GM12872 (cell line): ENCODE data around the gene RAD51B.

Source experiments
- TF ChIP-seq, protein P1 (sequence below): IDR thresholded peaks from 3 replicates; pipeline ENCODE4 v1.5.1; 2011; ENCODE audit warnings: low read depth, mild to moderate bottlenecking, low read length, moderate library complexity; ENCODE audit not compliant: insufficient read depth

RAD51B gene

DNA sequence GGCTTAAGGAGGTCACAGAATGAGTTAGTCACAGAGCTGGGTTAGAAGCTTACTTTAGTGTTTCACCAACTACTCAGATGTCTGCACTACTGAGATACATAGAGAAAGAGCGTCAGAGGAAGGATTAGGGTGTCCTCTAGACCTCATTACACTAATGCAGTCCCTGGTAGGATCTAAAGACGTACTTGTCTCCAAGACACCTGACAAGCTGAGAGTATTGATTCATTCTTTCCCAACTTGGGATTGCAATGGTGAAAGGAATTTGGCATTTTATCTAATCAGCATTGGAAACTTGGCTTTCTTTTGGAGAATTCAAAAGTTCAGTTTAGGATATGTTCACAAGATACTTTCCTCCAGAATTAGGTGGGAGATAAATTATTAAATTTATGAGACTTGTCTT is 571.2 kb downstream of the RAD51B start:
- TF ChIP-seq, protein P1, sequence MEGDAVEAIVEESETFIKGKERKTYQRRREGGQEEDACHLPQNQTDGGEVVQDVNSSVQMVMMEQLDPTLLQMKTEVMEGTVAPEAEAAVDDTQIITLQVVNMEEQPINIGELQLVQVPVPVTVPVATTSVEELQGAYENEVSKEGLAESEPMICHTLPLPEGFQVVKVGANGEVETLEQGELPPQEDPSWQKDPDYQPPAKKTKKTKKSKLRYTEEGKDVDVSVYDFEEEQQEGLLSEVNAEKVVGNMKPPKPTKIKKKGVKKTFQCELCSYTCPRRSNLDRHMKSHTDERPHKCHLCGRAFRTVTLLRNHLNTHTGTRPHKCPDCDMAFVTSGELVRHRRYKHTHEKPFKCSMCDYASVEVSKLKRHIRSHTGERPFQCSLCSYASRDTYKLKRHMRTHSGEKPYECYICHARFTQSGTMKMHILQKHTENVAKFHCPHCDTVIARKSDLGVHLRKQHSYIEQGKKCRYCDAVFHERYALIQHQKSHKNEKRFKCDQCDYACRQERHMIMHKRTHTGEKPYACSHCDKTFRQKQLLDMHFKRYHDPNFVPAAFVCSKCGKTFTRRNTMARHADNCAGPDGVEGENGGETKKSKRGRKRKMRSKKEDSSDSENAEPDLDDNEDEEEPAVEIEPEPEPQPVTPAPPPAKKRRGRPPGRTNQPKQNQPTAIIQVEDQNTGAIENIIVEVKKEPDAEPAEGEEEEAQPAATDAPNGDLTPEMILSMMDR = no peak

DNA sequence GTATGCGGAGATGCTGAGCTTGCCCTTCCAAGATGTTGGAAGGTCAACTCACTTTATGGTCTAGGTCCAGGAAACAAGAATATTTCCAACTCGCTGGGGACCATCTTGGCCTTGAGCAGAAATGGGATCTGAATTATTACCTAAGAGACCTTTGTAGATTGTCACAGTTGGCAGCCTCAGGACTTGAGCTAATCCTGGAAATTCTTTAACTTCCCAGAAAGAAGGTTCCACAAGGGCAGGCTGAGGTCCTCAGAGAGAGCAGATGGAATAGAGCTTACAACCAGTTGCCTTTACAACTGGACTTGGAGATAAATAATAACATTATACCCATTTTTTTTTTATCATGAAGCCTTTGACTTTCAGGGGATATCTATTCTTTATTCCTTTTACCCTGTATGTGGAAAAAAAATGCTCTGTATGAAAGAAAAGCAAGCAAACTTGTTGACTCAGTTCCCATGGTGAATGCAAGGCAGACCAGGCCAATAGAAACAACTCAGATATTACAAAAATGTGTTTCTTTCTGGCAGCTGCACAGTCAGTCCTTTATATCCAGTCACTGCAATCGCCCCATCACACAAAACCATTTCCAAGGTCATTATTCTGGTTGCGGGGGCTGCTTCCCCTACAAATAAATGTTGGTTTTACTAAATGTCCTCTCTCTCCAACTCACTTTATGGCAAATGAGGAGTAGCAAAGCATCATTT is 571.9 kb downstream of the RAD51B start:
- TF ChIP-seq, protein P1 = no peak

DNA sequence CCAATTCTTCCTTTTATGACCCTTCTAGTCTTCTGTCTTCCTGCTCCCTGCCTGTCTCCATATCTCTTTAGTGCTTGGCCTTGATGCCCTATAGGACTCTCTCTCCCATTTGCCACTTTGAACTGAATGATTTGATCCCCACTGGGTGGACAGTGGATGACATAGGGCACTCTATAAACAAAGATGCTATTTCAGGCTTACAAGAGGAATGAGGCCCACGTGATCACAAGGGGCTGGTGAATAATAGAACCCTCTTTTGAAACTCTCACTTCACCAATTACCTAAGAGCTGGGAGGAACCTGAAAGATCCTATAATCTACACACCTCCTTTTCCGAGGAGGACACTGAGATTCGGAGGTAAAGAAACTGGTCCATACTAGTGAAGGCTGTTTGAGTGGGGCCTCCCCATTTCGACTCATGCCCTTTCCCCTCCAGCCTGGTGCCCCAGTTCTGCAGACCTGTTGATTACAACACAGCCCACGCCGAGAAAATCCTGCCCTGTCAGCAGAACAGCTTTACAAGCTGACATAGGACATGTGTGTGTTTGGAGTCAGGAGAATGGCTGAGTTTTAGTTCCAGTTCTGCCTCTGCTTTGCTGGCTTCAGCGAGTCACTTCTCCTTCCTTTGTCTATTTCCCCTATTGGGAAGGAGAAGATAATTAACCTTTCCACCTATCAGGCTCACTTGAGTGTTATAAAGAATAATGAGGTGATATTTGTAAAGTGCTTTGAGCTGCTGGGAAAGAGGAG is 573.0 kb downstream of the RAD51B start:
- TF ChIP-seq, protein P1 = no peak

DNA sequence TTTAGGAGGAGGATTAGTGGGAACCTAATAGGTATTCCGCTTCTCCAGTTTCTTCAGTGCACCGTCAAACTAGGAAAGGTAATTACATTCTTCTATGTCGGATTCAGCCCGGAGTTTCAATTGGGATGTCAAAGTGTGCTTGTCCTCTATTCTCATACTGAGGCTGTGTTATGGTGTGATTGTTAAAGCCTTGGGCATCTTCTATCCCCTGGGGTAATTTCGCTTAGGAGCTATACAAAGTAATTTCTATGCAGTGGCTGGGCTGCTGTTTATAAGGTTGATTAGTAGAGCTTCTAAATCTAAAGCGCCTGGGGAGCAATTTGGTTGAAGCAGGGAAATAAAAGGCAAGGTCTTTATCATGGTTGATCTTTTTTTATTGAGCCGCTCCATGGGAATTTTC is 573.7 kb downstream of the RAD51B start:
- TF ChIP-seq, protein P1 = no peak

DNA sequence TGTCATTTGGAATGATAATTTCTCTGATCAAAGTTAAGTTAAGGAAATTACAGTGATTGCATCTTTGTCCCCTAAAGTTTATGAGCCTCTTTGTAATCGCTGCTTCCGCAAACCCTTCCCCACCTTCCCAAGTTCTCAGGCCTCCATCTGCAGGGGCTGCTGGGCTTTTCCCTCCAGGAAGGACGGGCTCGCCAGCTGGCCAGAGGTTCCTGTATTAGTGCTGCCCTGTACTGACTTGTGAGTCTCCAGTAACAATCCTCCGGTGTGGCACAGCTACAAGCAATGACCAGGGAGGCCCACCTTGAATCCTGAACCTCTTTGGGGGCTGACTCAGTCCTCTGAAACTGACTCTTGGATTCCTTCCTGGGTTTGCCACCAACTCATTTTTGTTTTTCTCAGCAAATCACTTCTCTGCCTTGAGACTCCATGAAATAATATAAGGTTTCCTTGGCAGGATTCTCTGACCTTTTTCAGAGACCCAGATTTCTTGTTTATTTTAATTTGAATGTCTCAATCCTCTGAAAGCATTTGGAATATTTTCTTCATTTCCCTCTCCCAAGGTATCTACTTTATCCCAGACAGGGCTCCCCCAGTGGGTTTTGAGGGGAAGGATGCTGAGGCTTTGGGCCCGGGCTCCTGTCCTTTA is 574.7 kb downstream of the RAD51B start:
- TF ChIP-seq, protein P1 = no peak

DNA sequence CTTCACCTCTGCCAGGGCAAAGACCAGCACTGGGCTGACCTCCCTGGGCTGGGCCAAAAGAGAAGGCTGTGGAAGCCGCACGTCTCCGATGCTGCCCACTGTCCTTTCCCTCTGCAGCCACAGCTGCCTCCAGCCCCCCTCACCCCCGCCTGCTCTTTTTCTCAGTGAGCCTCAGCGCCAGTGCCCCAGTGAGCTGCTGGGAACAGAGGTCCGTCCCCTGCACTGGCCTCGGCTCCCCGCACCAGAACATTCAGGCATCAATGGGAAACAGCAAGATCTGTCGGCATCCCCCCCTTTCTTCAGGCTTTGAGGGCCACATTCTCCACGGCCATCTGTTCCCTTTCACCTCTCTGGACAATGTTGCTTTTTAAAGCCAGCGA is 575.2 kb downstream of the RAD51B start:
- TF ChIP-seq, protein P1 = no peak

DNA sequence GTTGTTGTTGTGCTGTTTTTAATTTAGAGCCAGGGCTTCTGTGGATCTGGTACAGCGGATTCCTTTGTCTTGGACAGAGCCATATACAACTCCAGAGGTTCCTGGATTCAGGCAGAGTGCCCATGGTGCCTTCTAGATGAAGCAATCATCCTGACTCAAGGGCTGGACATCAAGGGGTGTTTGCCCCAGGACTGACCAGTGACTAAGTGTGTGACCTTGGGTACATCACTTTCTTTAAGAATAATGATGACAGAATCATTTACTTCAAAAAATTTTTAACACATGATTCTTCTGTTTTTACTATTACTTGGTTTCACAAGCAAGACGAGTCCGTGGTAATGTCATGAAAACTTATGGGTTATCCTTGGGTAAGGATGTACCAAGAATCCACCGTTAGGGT is 576.0 kb downstream of the RAD51B start:
- TF ChIP-seq, protein P1 = no peak
